SK-N-SH (cell line): ENCODE measurements around the gene ITM2C. TPM values are rescaled to one million over a fixed set of nuclear protein-coding genes. Genes with fewer than 3 reads are reported as not detected.

Experiments
- CTCF ChIA-PET: fragments of 300-600, 350-600 bp; formaldehyde crosslinking; extraction: SDS; loops from one replicate; lab custom pipeline; 2021; lab: Yijun Ruan, JAX
- POLR2A ChIA-PET: fragments of 350-600 bp; sonication (Branson Sonifier 250); formaldehyde crosslinking; extraction: SDS; loops from one replicate; lab custom pipeline; 2020; ENCODE audit warnings: antibody characterized with exemption, inconsistent platforms; lab: Yijun Ruan, JAX
- DNase-seq: peaks from one replicate; pipeline ENCODE4 v3.0.0; 2012
- H2AFZ ChIP-seq: fragments of 200-600 bp; sonication (generic); 2 replicates; pipeline ENCODE4 v1.8.1; 2016; ENCODE audit warnings: antibody characterized with exemption, mild to moderate bottlenecking, low read depth
- H3F3A ChIP-seq: fragments of 200-600 bp; sonication (generic); replicated peaks from 2 replicates; pipeline ENCODE3; 2016; ENCODE audit warnings: antibody characterized with exemption, mild to moderate bottlenecking; ENCODE audit not compliant: insufficient read depth
- H3K27ac ChIP-seq, 2 experiments: fragments of 200-500 bp in 1 of 2; fragments of 200-600 bp in 1 of 2; sonication (Bioruptor generic) in 1 of 2; sonication (generic), shearing (Covaris generic) in 1 of 2; 2 replicates each; pipeline versions ENCODE4 v1.5.1 to v1.6.1; 2014 to 2016; ENCODE audit warnings: low read depth in 2 of 2, inconsistent platforms in 1 of 2, low read length in 1 of 2, mild to moderate bottlenecking in 1 of 2, mixed read lengths in 1 of 2
- H3K27me3 ChIP-seq: fragments of 200-600 bp; sonication (generic), shearing (Covaris generic); 2 replicates; pipeline ENCODE4 v1.6.1; 2016; ENCODE audit warnings: mixed run types; ENCODE audit not compliant: insufficient read depth
- H3K36me3 ChIP-seq, 2 experiments: fragments of 200-500 bp in 1 of 2; fragments of 200-600 bp in 1 of 2; sonication (Bioruptor generic) in 1 of 2; sonication (generic) in 1 of 2; replicated peaks in 1 of 2; 2 replicates each; pipeline versions ENCODE3 to v1.5.1; 2014 to 2016; ENCODE audit warnings: low read length in 1 of 2, mild to moderate bottlenecking in 1 of 2; ENCODE audit not compliant: insufficient read depth in 2 of 2, control insufficient read depth in 1 of 2
- H3K4me1 ChIP-seq, 2 experiments: fragments of 200-500 bp in 1 of 2; fragments of 200-600 bp in 1 of 2; sonication (Bioruptor generic) in 1 of 2; sonication (generic), shearing (Covaris generic) in 1 of 2; 2 replicates each; pipeline versions ENCODE4 v1.5.1 to v1.6.1; 2014 to 2016; ENCODE audit warnings: low read depth in 1 of 2, low read length in 1 of 2, mixed run types in 1 of 2; ENCODE audit not compliant: insufficient read depth in 2 of 2, control insufficient read depth in 1 of 2
- H3K4me2 ChIP-seq: fragments of 200-600 bp; sonication (generic), shearing (Covaris generic); 2 replicates; pipeline ENCODE4 v1.6.1; 2017; ENCODE audit warnings: mixed run types
- H3K4me3 ChIP-seq, 2 experiments: fragments of 200-500 bp in 1 of 2; fragments of 200-600 bp in 1 of 2; sonication (Bioruptor generic) in 1 of 2; sonication (generic), shearing (Covaris generic) in 1 of 2; 2 replicates each; pipeline versions ENCODE4 v1.5.1 to v1.8.1; 2014 to 2016; ENCODE audit warnings: low read depth in 2 of 2, inconsistent platforms in 1 of 2, low read length in 1 of 2, mild to moderate bottlenecking in 1 of 2, mixed read lengths in 1 of 2, moderate library complexity in 1 of 2
- H3K79me2 ChIP-seq: fragments of 200-600 bp; sonication (generic); 2 replicates; pipeline ENCODE4 v1.8.1; 2017; ENCODE audit warnings: mild to moderate bottlenecking; ENCODE audit not compliant: insufficient read depth
- H3K9ac ChIP-seq: fragments of 200-600 bp; sonication (generic); 2 replicates; pipeline ENCODE4 v1.6.1; 2017; ENCODE audit warnings: mixed run types
- H3K9me2 ChIP-seq: fragments of 200-600 bp; sonication (generic); 2 replicates; pipeline ENCODE4 v1.6.1; 2017; ENCODE audit warnings: mixed run types
- H3K9me3 ChIP-seq: fragments of 200-600 bp; sonication (generic); 2 replicates; pipeline ENCODE4 v1.6.1; 2017; ENCODE audit warnings: mixed run types, mild to moderate bottlenecking, moderate library complexity
- H4K20me1 ChIP-seq: fragments of 200-600 bp; sonication (generic); 2 replicates; pipeline ENCODE4 v1.6.1; 2017; ENCODE audit warnings: mild to moderate bottlenecking, mixed run types; ENCODE audit not compliant: insufficient read depth
- ELF1 ChIP-seq: IDR thresholded peaks from 2 replicates; pipeline ENCODE4 v1.4.0; 2012
- GABPA ChIP-seq: IDR thresholded peaks from 2 replicates; pipeline ENCODE4 v1.4.0; 2012; ENCODE audit warnings: low read depth, mild to moderate bottlenecking
- GATA2 ChIP-seq: sonication (generic); formaldehyde crosslinking; IDR thresholded peaks from 2 replicates; pipeline ENCODE4 v1.5.0; 2020; ENCODE audit warnings: mild to moderate bottlenecking, missing genetic modification reagents
- JUND ChIP-seq: IDR thresholded peaks from 2 replicates; pipeline ENCODE4 v1.4.0; 2012
- MAX ChIP-seq: IDR thresholded peaks from 2 replicates; pipeline ENCODE4 v1.4.0; 2012; ENCODE audit warnings: low read depth
- MEF2A ChIP-seq: IDR thresholded peaks from 2 replicates; pipeline ENCODE4 v1.4.0; 2012; ENCODE audit warnings: low read depth, borderline replicate concordance
- NRF1 ChIP-seq: IDR thresholded peaks from 2 replicates; pipeline ENCODE4 v1.6.1; 2012; ENCODE audit warnings: low read depth, mild to moderate bottlenecking, low read length
- POLR2AphosphoS5 ChIP-seq: IDR thresholded peaks from 2 replicates; pipeline ENCODE4 v1.6.1; 2012; ENCODE audit warnings: low read depth, low read length
- RCOR1 ChIP-seq: fragments of 150-350 bp; IDR thresholded peaks from 2 replicates; pipeline ENCODE4 v1.6.1; 2017; ENCODE audit warnings: antibody characterized with exemption, low read length
- RFX5 ChIP-seq: IDR thresholded peaks from 2 replicates; pipeline ENCODE4 v1.6.1; 2012; ENCODE audit warnings: mild to moderate bottlenecking, improper control_type of control experiment, low read length
- RXRA ChIP-seq: IDR thresholded peaks from 2 replicates; pipeline ENCODE4 v1.4.0; 2012; ENCODE audit warnings: low read depth, mild to moderate bottlenecking, borderline replicate concordance
- SMC3 ChIP-seq: IDR thresholded peaks from 2 replicates; pipeline ENCODE4 v1.6.1; 2012; ENCODE audit warnings: low read depth, low read length, improper control_type of control experiment
- TEAD4 ChIP-seq: IDR thresholded peaks from 2 replicates; pipeline ENCODE4 v1.4.0; 2012; ENCODE audit warnings: mild to moderate bottlenecking, borderline replicate concordance; ENCODE audit not compliant: insufficient read depth
- WGBS: methylation state at CpG from one replicate; pipeline ENCODE4 v1.1.6; 2017; ENCODE audit warnings: low lambda C conversion rate; 5-methylcytosine and 5-hydroxymethylcytosine counted together
- polyA plus RNA-seq, 3 experiments: library from polyadenylated mRNA; depleted of rRNA; stranded (reverse); fragments of >200 nt; gene quantifications; 2 replicates each; pipeline ENCODE4 v1.2.3, GENCODE V29; 2012
- TF ChIP-seq, protein P1 (sequence below): IDR thresholded peaks from 2 replicates; pipeline ENCODE4 v1.6.1; 2012; ENCODE audit warnings: mild to moderate bottlenecking, low read depth, low read length, moderate library complexity
- TF ChIP-seq, protein P2 (sequence below): fragments of 150-350 bp; IDR thresholded peaks from 2 replicates; pipeline ENCODE4 v1.6.1; 2016; ENCODE audit warnings: mild to moderate bottlenecking, low read depth, low read length

The ITM2C gene
- polyA plus RNA-seq, 1 of the 3 experiments (the other 2 are of a cell fraction), result 288 TPM

DNA sequence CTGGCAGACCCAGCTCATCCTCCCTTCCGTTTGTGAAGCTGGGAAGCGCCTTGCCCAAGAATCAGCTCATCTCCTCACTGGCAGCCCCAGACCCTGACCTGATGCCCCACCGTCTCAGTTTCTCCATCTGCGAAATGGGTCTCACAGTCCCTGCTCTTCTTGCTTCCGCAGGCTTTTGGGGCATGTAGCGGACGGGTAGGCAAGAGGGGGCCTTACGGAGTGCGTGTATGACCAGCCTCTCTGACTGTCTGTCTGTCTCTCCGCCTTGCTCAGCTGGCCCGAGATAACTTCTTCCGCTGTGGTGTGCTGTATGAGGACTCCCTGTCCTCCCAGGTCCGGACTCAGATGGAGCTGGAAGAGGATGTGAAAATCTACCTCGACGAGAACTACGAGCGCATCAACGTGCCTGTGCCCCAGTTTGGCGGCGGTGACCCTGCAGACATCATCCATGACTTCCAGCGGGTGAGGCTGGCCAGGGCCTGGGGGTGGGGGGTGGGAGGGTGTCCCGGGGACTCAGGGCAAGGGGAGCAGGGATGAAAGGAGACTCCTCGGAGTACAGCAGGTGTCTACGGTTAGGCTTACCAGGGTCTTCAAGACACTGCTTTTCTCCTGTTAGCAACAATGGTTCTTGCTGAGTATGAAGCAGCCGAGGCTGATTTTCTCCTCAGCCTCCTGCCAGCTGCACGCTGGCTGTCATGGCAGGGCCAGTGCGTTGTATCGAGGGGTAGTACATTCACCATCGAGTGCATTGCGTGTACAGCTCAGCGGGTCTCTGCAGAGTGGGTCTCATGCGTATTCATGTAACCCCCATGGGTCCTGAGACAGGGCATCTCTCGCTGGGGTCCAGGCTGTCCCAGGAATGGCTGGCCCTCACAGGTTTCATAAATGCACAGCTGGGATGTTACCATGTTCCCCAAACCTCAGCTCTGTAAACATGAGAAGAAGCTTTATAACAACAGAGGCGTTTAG lies 10.9 kb downstream of the ITM2C start:
- POLR2A ChIA-PET, result no interaction called here
- Histone ChIP-seq H3K9me3 (no peaks in the 10 kb centered on the region), H3K9me2 (no peaks in the 10 kb centered on the region), H3K79me2 (no peaks in the 10 kb centered on the region), H3K4me3 (no peak overlapping the region), H2AFZ (no peak overlapping the region), H3K27me3 (no peaks in the 10 kb centered on the region), H3K27ac (no peak overlapping the region), H4K20me1 (peaks cover 12% of the 10 kb centered on the region; the same call in 1 of the 2 replicates), H3K4me1 (peaks cover 5 to 31% of the 10 kb centered on the region in 2 experiments; a peak in 3 of 4 replicates), H3K36me3 (peaks cover 0 to 42% of the 10 kb centered on the region in 2 experiments), H3F3A (no peaks in the 10 kb centered on the region), H3K9ac (no peak overlapping the region), H3K4me2 (no peak overlapping the region)
- WGBS, result 94% methylated on average over 21 of the region's 34 CpGs
- DNase-seq, result no peak
- no peak for TF ChIP-seq SMC3
- no peak for TF ChIP-seq ELF1
- TF ChIP-seq GABPA, result no peak
- no peak for TF ChIP-seq NRF1
- no peak for TF ChIP-seq MAX
- TF ChIP-seq RXRA, result no peak
- TF ChIP-seq RCOR1, result no peak
- TF ChIP-seq TEAD4, result no peak
- TF ChIP-seq GATA2, result no peak
- TF ChIP-seq, protein P1, sequence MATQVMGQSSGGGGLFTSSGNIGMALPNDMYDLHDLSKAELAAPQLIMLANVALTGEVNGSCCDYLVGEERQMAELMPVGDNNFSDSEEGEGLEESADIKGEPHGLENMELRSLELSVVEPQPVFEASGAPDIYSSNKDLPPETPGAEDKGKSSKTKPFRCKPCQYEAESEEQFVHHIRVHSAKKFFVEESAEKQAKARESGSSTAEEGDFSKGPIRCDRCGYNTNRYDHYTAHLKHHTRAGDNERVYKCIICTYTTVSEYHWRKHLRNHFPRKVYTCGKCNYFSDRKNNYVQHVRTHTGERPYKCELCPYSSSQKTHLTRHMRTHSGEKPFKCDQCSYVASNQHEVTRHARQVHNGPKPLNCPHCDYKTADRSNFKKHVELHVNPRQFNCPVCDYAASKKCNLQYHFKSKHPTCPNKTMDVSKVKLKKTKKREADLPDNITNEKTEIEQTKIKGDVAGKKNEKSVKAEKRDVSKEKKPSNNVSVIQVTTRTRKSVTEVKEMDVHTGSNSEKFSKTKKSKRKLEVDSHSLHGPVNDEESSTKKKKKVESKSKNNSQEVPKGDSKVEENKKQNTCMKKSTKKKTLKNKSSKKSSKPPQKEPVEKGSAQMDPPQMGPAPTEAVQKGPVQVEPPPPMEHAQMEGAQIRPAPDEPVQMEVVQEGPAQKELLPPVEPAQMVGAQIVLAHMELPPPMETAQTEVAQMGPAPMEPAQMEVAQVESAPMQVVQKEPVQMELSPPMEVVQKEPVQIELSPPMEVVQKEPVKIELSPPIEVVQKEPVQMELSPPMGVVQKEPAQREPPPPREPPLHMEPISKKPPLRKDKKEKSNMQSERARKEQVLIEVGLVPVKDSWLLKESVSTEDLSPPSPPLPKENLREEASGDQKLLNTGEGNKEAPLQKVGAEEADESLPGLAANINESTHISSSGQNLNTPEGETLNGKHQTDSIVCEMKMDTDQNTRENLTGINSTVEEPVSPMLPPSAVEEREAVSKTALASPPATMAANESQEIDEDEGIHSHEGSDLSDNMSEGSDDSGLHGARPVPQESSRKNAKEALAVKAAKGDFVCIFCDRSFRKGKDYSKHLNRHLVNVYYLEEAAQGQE, result no peak
- TF ChIP-seq, protein P2, sequence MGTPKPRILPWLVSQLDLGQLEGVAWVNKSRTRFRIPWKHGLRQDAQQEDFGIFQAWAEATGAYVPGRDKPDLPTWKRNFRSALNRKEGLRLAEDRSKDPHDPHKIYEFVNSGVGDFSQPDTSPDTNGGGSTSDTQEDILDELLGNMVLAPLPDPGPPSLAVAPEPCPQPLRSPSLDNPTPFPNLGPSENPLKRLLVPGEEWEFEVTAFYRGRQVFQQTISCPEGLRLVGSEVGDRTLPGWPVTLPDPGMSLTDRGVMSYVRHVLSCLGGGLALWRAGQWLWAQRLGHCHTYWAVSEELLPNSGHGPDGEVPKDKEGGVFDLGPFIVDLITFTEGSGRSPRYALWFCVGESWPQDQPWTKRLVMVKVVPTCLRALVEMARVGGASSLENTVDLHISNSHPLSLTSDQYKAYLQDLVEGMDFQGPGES, result no peak
- TF ChIP-seq MEF2A, result no peak
- TF ChIP-seq JUND, result no peak
- TF ChIP-seq POLR2AphosphoS5, result no peak
- no peak for TF ChIP-seq RFX5
- CTCF ChIA-PET, result interaction anchor here (1.2 to 1.5 kb wide), 3 partner anchors 12 to 177 kb away, joined by 3 to 5 read pairs (median 4); no protein-coding TSS in a partner anchor
